LNCAP (cell line): ENCODE results near the gene ELOVL6.

Source experiments
- TF ChIP-seq, protein P1 (sequence below): fragments of 450-650 bp; IDR thresholded peaks from 2 replicates; pipeline ENCODE4 v1.5.1; 2017; ENCODE audit warnings: mild to moderate bottlenecking

The ELOVL6 gene

GRCh38 chr4:110224812-110225211 is 26.4 kb upstream of the ELOVL6 start:
- TF ChIP-seq, protein P1, sequence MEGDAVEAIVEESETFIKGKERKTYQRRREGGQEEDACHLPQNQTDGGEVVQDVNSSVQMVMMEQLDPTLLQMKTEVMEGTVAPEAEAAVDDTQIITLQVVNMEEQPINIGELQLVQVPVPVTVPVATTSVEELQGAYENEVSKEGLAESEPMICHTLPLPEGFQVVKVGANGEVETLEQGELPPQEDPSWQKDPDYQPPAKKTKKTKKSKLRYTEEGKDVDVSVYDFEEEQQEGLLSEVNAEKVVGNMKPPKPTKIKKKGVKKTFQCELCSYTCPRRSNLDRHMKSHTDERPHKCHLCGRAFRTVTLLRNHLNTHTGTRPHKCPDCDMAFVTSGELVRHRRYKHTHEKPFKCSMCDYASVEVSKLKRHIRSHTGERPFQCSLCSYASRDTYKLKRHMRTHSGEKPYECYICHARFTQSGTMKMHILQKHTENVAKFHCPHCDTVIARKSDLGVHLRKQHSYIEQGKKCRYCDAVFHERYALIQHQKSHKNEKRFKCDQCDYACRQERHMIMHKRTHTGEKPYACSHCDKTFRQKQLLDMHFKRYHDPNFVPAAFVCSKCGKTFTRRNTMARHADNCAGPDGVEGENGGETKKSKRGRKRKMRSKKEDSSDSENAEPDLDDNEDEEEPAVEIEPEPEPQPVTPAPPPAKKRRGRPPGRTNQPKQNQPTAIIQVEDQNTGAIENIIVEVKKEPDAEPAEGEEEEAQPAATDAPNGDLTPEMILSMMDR: no peak

GRCh38 chr4:110224142-110224541 is 25.7 kb upstream of the ELOVL6 start:
- TF ChIP-seq, protein P1: no peak

DNA sequence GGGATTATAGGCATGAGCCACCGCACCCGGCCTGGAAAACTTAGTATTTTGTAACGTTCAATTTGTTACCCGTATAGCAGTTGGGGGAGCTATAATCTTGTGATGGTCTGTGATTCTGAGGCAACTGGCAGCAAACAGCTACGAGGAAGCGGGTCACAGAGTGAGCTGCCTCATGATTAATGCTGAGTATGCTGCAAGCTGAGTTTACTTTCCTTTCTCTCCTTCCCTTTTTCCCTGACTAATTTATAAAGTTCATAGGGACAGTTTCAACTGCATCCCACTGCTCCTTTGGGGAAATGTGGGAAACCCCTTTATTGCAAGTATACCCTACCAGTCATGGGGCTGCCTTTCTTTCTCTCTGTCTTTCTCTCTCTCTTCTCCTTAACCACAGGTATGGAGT is 17.7 kb upstream of the ELOVL6 start:
- TF ChIP-seq, protein P1: no peak

- TF ChIP-seq, protein P1: no peak
These were observed 13.3 kb upstream of the ELOVL6 start for GRCh38 chr4:110211770-110212061.

GRCh38 chr4:110211007-110211769 is 12.8 kb upstream of the ELOVL6 start:
- TF ChIP-seq, protein P1: peak; percentile 79

GRCh38 chr4:110208419-110208818 is 10.0 kb upstream of the ELOVL6 start:
- TF ChIP-seq, protein P1: no peak

DNA sequence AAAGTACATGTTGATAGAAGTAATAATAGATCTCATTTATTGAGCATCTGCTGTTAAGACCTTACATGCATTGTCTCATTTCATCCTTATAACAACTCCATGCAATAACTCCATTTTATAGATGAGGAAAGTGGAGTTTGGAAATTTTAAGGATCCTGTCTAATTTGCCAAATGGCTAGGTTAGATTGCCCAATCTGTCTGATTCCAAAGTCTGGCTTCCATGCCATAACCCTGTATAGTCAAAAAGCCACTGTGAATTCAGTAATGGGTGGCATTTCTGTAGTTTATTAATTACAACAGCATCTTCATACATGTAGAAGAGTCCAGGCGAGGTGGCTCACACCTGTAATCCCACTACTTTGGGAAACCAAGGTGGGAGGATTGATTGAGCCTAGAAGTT is 8.8 kb upstream of the ELOVL6 start:
- TF ChIP-seq, protein P1: no peak

DNA sequence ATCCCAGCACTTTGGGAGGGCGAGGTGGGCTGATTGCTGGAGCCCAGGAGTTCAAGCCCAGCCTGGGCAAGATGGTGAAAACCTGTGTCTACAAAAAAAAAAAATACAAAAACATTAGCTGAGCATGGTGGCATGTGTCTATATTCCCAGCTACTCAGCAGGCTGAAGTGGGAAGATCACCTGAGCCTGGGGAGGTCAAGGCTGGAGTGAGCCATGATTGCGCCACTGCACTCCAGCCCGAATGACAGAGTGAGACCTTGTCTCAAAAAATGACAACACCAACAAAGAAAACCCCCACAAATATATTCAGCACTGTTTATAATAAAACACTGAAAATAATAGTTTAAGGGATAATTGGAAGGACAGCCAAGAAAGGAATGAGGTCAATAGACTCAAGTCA is 3.6 kb upstream of the ELOVL6 start:
- TF ChIP-seq, protein P1: no peak
